ENCODE measurements around the gene PNPLA6. TPM values are rescaled to one million over a fixed set of nuclear protein-coding genes. Genes with fewer than 3 reads are reported as not detected.

The PNPLA6 gene
- total and polyA plus RNA-seq, 9 of the 15 experiments (the other 6 are each of a cell fraction or from before 2014, with no cell fraction given), result 0.07 to 30.2 (median 8.3) TPM

DNA sequence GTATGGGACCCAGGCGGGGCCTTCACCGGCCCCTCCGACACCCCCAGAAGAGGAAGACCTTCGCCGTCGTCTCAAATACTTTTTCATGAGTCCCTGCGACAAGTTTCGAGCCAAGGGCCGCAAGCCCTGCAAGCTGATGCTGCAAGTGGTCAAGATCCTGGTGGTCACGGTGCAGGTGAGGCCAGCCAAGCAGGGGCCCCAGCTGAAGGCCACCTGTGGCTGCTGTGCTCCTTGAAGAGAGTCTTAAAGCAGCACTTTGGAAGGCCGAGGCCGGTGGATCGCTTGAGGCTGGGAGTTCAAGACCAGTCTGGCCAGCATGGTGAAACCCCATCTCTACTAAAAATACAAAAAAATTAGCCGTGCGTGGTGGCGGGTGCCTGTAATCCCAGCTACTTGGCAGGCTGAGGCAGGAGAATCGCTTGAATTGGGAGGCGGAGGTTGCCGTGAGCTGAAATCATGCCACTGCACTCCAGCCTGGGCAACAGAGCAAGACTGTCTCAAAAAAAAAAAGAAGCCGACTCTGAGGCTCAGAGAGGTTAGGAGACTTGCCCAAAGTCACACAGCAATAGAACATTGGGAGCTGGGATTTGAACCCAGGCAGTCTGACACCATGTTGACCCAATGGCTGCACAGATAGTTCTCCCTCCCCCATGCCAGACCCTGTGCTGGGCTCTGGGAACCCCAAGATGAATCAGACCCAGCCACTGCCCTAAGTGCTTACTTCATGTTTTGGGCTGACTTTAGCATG is 10.4 kb upstream of the PNPLA6 start:
- DNase-seq (ENCODE audit: extremely low read depth in 1 of 4, low spot score in 3 of 4) (no peak), ATAC-seq (no peak), FAIRE-seq (no peak)
- H3K27me3 ChIP-seq (ENCODE audit: control insufficient read depth in 2 of 2, insufficient read depth in 2 of 2, low read length in 2 of 2), result no peaks in the 10 kb centered on the region
- H3K9me1 ChIP-seq (ENCODE audit: control insufficient read depth, insufficient read depth, low read length), result no peaks in the 10 kb centered on the region
- ChIA-PET POLR2A (interaction anchor here (0.6 to 0.7 kb wide), 2 partner anchors 16 to 346 kb away, joined by 3 read pairs; no protein-coding TSS in a partner anchor), CTCF (ENCODE audit: low intra/inter-chr PET ratio) (no interaction called here)
- in situ Hi-C loops (cut with MboI), result no loop called here
- BruUV-seq (replicated peaks), result no TSS peak
- H4K20me1 ChIP-seq (replicated peaks; ENCODE audit: control insufficient read depth, insufficient read depth, low read length), result no peaks in the 10 kb centered on the region
- no peak overlapping the region for H3K4me2 ChIP-seq (ENCODE audit: insufficient read depth, low read length)
- peaks cover 4% of the 10 kb centered on the region; the same call in 2 of the 3 replicates for H3K79me2 ChIP-seq (ENCODE audit: control insufficient read depth, insufficient read depth, low read length)
- H3K9ac ChIP-seq (ENCODE audit: insufficient read depth in 1 of 2, low read depth in 2 of 2, low read length in 2 of 2), result no peak overlapping the region
- H3K27ac ChIP-seq (ENCODE audit: extremely low read depth, low read depth, low read length), result no peak overlapping the region
- 83% methylated on average over 14 of the region's 20 CpGs for WGBS (ENCODE audit: insufficient coverage, low coverage, missing lambda C conversion rate)
- H3K4me3 ChIP-seq, result no peak overlapping the region
- H3K36me3 ChIP-seq (ENCODE audit: control insufficient read depth, insufficient read depth, low read length), result peaks cover 12% of the 10 kb centered on the region; the same call in 1 of the 3 replicates
- peaks cover 6 to 41% of the 10 kb centered on the region in 2 experiments; a peak in 4 of 5 replicates for H3K4me1 ChIP-seq (replicated peaks in 1 of 2; ENCODE audit: control insufficient read depth in 2 of 2, insufficient read depth in 2 of 2, low read length in 2 of 2)
- intact Hi-C loops (cut with micrococcal nuclease), result no loop called here
- no peaks in the 10 kb centered on the region for H3K9me3 ChIP-seq (replicated peaks; ENCODE audit: control insufficient read depth, insufficient read depth, low read depth, low read length)
- no peak overlapping the region for H2AFZ ChIP-seq (ENCODE audit: low read depth, low read length)
- no peak for TF ChIP-seq PML (IDR thresholded peaks at IDR 0.05; ENCODE audit: low read length)
- TF ChIP-seq, protein P1, sequence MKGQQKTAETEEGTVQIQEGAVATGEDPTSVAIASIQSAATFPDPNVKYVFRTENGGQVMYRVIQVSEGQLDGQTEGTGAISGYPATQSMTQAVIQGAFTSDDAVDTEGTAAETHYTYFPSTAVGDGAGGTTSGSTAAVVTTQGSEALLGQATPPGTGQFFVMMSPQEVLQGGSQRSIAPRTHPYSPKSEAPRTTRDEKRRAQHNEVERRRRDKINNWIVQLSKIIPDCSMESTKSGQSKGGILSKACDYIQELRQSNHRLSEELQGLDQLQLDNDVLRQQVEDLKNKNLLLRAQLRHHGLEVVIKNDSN (CRISPR knock-in tag; IDR thresholded peaks at IDR 0.05), result no peak
- TF ChIP-seq ZNF444 (CRISPR knock-in tag; IDR thresholded peaks at IDR 0.05), result no peak
- TF ChIP-seq KAT7 (CRISPR knock-in tag; IDR thresholded peaks at IDR 0.05; ENCODE audit: borderline replicate concordance), result no peak
- no peak for TF ChIP-seq ZNF41 (CRISPR knock-in tag; conservative IDR thresholded peaks at IDR 0.05)
- TF ChIP-seq, protein P2, sequence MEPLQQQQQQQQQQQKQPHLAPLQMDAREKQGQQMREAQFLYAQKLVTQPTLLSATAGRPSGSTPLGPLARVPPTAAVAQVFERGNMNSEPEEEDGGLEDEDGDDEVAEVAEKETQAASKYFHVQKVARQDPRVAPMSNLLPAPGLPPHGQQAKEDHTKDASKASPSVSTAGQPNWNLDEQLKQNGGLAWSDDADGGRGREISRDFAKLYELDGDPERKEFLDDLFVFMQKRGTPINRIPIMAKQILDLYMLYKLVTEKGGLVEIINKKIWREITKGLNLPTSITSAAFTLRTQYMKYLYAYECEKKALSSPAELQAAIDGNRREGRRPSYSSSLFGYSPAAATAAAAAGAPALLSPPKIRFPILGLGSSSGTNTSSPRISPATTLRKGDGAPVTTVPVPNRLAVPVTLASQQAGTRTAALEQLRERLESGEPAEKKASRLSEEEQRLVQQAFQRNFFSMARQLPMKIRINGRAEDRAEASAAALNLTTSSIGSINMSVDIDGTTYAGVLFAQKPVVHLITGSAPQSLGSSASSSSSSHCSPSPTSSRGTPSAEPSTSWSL (CRISPR knock-in tag; IDR thresholded peaks at IDR 0.05; ENCODE audit: borderline replicate concordance), result no peak
- TF ChIP-seq TEAD4 (IDR thresholded peaks at IDR 0.05; ENCODE audit: low read length), result no peak
- TF ChIP-seq TEAD4 (CRISPR knock-in tag; IDR thresholded peaks at IDR 0.05; ENCODE audit: borderline replicate concordance), result no peak
- peak; percentile 93 for TF ChIP-seq SMARCA5 (IDR thresholded peaks at IDR 0.05)
- no peak for TF ChIP-seq DPF2 (IDR thresholded peaks at IDR 0.05)
- TF ChIP-seq ZNF282 (CRISPR knock-in tag; IDR thresholded peaks at IDR 0.05), result no peak
